Measurements from ENCODE around the gene LLGL2.
"Not testable (repeated sequence)": the region's sequence is repeated elsewhere in the genome, so short reads cannot be mapped to it uniquely, and the experiment has no call there.

The LLGL2 gene

DNA sequence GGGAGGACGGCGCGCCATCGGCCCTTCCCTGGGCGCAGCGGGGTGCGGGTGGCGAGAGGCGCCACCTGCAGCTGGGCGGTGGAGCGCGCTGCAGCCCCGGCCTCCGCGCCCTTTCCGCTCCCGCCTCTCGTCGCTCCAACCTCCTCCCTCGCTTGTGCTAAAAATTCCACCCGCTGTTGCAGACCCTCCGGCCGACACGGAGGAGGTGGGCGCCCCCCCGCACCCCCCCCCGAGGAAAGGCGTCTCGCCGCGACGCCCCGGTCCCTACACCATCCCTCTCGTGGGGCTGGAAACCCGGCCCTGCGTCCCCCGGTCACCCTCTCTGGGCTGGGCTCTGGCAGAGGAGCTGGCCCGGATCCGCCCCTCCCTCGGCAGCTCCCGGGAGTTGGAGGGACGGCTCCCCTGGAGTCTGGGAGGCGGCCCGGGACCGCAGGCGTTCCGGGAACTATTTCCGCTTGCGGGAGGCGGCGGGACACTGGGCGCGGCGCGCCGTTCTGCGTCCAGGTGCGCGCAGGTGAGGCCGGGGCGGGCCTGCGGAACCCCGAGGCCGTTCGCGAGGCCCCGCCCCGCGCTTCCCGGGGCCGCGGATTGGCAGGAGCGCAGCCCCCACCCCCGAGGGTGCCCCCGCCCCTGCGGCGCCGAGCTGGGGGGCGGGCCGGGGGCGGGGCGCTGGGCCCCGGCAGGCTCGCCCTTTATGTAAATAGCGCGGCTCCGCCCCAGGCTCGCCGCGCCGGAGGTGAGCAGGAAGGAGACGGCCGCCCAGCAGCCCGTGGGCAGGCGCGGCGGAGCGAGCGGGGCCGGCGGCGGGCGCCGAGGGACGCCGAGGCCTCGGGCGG lies at the start of gene LLGL2:
TSS of gene LLGL2 (plus strand) at position 728 of the 836 bp plus-strand sequence. CDS start 17,730 bp downstream, outside the sequence.
- peak; percentile 43 to 74 for DNase-seq (ENCODE audit: low read depth in 2 of 2)

- DNase-seq (ENCODE audit: low read depth in 2 of 2), result no peak
These were observed 49.6 kb upstream of the LLGL2 start for GRCh38 chr17:75475851-75476250.

GRCh38 chr17:75476271-75476671 lies 49.2 kb upstream of the LLGL2 start:
- no peak for DNase-seq (ENCODE audit: low read depth in 2 of 2)

- no peak for DNase-seq (ENCODE audit: low read depth in 2 of 2)
These were observed 48.6 kb upstream of the LLGL2 start for GRCh38 chr17:75476752-75477489.

DNA sequence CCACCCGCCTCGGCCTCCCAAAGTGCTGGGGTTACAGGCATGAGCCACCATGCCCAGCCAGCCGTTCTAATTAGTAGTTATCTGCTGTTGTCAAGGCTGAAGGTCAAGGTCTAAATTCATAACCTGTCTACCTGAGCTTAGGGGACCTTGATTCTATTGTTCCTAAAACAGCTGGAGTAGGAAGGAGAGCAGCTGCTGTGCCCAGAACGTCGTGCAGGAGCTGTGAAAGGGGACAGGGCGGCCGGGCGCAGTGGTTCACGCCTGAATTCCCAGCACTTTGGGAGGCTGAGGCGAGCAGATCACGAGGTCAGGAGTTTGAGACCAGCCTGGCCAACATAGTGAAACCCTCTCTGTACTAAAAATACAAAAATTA lies 48.0 kb upstream of the LLGL2 start:
- not testable (repeated sequence) for DNase-seq (ENCODE audit: low read depth in 2 of 2)

DNA sequence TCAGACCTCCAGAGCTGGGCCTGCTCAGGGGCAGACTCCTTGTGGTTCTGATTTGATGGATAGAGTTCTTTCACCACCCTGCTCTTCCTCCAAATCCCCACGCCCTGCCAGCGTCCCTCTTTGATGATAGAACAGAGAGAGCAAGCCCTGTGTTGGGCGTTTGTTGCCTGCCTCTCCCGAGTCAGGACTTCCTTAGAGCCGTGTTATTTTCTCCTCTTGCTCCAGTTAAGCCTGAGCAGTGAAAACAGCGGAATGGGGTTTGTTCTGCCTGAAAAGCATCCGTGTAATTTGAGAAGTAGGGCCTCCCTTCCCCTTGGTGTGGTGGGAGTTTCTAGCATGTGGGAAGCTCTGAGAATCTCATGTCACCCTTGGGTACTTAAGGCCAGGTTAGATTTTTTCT lies 47.0 kb upstream of the LLGL2 start:
- DNase-seq (ENCODE audit: low read depth in 2 of 2), result no peak

GRCh38 chr17:75480281-75480680 lies 45.2 kb upstream of the LLGL2 start:
- no peak for DNase-seq (ENCODE audit: low read depth in 2 of 2)

GRCh38 chr17:75481194-75482068 lies 44.1 kb upstream of the LLGL2 start:
- DNase-seq (ENCODE audit: low read depth in 2 of 2), result no peak

DNA sequence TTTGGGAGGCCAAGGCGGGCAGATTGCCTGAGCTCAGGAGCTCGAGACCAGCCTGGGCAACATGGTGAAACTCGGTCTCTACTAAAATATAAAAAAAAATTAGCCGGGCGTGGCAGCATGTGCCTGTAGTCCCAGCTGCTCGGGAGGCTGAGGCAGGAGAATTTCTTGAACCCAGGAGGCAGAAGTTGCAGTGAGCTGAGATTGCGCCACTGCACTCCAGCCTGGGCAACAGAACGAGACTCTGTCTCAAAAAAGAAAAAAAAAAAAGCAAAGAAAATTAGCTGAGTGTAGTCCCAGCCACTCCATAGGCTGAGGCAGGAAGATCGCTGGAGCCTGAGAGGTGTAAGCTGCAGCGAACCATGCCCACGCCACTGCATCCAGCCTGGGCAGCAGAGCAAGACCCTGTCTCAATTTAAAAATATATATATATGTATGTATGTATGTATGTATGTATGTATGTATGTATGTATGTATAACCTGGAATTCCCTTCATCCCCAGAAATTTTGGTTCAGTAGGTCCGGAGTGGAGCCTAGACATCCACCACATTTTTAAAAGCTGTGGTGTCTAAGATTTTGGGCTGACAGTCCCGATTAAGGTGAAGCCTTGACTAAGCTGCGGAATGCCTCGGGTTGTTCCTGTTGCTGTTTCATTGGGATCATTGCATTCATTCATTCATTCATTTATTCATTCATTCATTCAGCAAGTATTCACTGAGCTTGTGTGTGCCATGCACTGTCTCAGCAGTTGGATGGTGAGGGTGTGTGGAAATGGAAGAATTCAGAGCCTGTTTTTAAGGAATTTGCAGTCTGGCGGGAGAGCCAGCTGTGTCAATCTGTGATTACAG lies 43.2 kb upstream of the LLGL2 start:
- DNase-seq (ENCODE audit: low read depth in 2 of 2), result no peak

- no peak for DNase-seq (ENCODE audit: low read depth in 2 of 2)
These were observed 39.8 kb upstream of the LLGL2 start for GRCh38 chr17:75485688-75486087.

- no peak for DNase-seq (ENCODE audit: low read depth in 2 of 2)
These were observed 39.3 kb upstream of the LLGL2 start for GRCh38 chr17:75486151-75486550.

DNA sequence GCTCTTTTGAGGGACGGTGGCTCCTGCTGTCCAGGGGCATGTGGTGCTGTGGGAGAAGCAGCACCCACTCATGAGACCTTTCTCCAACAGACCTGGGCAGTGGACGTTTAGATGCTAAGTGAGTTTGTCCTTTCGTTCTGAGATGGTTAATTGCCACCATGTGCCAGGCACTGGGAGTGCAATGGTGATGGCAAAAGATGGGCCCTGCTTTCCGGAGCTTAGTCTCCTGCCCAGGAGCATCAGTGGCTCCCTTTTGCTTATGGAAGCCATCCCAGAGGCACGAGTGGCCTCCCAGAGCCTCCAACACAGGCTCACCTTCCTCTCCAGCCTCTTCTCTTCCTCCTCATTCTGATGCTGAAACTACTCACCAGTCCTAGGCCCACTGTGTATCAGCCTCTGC lies 38.5 kb upstream of the LLGL2 start:
- no peak for DNase-seq (ENCODE audit: low read depth in 2 of 2)

DNA sequence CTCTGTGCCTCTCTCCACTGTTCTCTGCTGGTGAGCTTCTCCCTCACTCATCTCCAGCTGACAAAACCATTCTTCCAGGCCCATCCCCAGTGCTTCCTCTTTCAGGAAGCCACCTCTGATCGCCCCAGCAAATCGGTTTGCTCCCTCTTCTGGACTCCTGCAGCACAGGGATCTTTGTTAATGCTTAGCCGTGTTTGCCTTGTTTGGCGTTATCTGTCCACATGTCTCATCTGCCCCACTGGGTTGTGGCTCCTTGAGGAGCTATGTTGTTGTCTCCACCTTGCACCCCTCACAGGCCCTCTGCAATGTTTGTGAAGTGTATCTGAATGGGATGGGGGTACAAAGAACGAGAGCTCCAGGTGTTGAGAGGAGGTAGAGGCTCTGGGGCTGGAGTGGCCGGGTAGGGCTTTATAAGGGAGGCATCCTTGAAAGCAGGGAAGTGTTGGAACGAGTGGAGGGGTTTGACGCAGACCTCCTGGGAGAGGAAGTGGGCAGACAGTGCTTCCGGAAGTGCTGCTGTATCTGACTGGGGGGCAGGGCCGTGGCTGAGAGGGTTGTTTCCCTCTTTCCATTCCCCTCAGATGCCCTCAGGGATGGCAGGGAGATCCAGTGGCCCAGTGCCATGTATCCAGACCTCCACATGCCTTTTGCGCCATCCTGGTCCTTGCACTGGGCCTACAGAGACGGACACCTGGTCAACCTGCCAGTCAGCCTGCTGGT lies 38.0 kb upstream of the LLGL2 start:
- DNase-seq (ENCODE audit: low read depth in 2 of 2), result peak in 1 of 2 donors; percentile 9

DNA sequence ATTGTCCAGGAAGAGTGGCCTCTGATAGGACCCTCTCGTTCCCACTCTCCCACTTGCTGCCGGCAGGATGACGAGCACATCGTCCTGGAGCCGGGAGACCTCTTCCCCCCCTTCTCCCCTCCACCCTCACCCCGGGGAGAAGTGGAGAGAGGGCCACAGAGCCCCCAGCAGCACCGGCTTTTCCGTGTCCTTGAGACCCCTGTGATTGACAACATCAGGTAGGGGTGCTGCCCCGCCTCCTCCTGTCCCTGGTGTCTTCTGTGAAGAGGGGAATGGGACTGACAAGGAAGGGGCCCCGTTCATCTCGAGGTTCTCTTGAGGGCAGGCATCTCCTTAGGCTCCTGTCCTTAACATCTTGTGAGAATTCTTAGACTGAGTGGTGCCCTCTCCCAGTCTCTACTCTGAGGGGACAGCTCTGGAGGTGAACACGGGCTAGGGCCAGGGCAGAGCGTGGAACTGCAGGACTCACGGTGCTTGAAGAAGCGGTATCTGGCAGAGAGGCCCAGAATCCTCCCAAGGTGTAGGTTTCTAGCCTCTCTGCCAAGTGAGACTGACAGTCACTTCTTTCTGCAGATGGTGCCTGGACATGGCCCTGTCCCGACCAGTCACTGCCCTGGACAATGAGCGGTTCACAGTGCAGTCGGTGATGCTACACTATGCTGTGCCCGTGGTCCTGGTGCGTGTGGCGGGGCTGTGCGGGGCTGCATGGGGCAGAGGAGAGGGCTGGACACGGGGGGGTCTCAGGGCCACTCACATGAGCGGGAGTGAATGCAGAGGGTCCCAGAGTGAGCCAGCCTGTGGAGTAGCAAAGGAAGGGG lies 36.6 kb upstream of the LLGL2 start:
- no peak for DNase-seq (ENCODE audit: low read depth in 2 of 2)

GRCh38 chr17:75489511-75489955 lies 36.0 kb upstream of the LLGL2 start:
- no peak for DNase-seq (ENCODE audit: low read depth in 2 of 2)

- DNase-seq (ENCODE audit: low read depth in 2 of 2), result no peak
These were observed 35.2 kb upstream of the LLGL2 start for GRCh38 chr17:75490173-75490743.

DNA sequence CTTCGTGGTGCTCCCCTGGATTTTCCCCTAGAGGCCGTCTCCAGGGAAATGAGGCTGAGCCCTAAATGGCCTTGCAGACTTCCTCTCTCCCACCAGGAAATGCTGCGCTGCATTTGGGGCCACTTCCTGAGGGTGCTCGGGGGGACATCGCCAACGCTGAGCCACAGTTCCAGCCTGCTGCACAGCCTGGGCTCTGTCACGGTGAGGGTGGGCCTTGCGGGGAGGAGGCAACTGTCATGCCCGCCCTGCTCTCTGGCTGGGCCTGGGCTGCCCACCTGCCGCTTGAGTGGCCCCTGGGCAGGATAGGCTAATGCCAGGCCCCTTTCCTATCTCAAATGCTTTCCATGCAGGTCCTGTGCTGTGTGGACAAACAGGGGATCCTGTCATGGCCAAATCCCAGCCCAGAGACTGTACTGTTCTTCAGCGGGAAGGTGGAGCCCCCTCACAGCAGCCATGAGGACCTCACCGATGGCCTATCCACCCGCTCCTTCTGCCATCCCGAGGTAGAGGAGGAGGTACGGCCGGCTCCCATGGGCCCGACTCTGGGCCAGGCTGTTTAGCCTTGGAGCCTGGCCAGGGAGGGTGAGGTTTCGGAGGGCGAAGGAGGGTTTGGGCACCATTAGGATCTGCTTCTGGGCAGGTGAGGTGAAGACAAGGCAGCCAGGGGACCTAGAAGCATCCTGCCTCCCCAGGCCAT lies 34.4 kb upstream of the LLGL2 start:
- DNase-seq (ENCODE audit: low read depth in 2 of 2), result no peak

DNA sequence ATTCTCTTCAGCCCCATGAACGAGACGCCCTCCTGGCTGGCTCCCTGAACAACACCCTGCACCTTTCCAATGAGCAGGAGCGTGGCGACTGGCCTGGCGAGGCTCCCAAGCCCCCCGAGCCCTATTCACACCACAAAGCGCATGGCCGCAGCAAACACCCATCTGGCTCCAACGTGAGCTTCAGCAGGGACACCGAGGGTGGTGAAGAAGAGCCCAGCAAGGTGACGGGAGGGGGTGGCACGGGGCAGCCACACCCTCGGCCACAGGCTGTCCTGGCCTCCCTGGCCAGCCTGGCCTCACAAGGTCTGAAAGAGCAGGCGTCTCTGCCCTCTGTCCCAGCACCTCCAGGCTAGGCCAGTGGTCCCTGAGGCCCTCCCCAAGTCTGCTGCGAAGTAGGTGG lies 33.8 kb upstream of the LLGL2 start:
- no peak for DNase-seq (ENCODE audit: low read depth in 2 of 2)
